Vagina (tissue), 2 donors: Measurements from ENCODE around the gene GPRC5D.

Experiments used
- POLR2A ChIP-seq, 2 donors: fragments of 450-650 bp; IDR thresholded peaks; one replicate each; pipeline ENCODE4 v1.6.1; 2017; ENCODE audit warnings: antibody characterized with exemption in 2 of 2, mild to moderate bottlenecking in 2 of 2, moderate library complexity in 2 of 2
- POLR2AphosphoS5 ChIP-seq, 2 donors: sonication (generic); formaldehyde crosslinking; IDR thresholded peaks; one replicate each; pipeline ENCODE4 v1.9.0; 2017; ENCODE audit warnings: antibody characterized with exemption in 2 of 2, mild to moderate bottlenecking in 2 of 2, low read depth in 1 of 2; ENCODE audit not compliant: insufficient read depth in 1 of 2
- TF ChIP-seq, protein P1 (sequence below), 3 experiments: fragments of 450-650 bp in 2 of 3; fragments of 200-600 bp in 1 of 3; sonication (generic) in 1 of 3; IDR thresholded peaks; one replicate each; pipeline ENCODE4 v1.5.1; 2017 to 2019; ENCODE audit warnings: antibody characterized with exemption in 3 of 3, mild to moderate bottlenecking in 2 of 3, moderate library complexity in 2 of 3

DNA sequence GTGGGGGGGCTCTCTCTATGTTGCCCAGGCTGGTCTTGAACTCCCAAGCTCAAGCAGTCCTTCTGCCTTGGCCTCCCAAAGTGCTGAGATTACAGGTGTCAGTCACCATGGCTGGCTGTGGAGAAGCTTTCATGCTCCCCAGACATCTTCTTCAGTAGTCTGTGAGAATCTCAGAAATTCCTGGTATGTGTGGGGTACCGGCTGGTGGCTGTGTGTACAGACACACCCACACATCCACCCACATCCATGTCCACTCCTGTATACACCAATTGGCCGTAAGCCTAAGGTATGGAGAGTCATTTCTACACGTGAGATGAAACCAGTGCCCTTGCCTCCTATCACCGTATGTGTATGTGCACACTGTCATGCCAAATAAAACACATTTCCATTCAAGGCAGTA, 27.8 kb downstream of the GPRC5D start:
- no peak for TF ChIP-seq POLR2A (IDR thresholded peaks at IDR 0.05)
- TF ChIP-seq, protein P1, sequence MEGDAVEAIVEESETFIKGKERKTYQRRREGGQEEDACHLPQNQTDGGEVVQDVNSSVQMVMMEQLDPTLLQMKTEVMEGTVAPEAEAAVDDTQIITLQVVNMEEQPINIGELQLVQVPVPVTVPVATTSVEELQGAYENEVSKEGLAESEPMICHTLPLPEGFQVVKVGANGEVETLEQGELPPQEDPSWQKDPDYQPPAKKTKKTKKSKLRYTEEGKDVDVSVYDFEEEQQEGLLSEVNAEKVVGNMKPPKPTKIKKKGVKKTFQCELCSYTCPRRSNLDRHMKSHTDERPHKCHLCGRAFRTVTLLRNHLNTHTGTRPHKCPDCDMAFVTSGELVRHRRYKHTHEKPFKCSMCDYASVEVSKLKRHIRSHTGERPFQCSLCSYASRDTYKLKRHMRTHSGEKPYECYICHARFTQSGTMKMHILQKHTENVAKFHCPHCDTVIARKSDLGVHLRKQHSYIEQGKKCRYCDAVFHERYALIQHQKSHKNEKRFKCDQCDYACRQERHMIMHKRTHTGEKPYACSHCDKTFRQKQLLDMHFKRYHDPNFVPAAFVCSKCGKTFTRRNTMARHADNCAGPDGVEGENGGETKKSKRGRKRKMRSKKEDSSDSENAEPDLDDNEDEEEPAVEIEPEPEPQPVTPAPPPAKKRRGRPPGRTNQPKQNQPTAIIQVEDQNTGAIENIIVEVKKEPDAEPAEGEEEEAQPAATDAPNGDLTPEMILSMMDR (IDR thresholded peaks at IDR 0.05), result no peak
- no peak for TF ChIP-seq POLR2AphosphoS5 (IDR thresholded peaks at IDR 0.05; ENCODE audit: insufficient read depth in 1 of 2, low read depth in 1 of 2)
